ENCODE data around the gene TGM2.
"Not testable (repeated sequence)": the region's sequence is repeated elsewhere in the genome, so short reads cannot be mapped to it uniquely, and the experiment has no call there.

The TGM2 gene

DNA sequence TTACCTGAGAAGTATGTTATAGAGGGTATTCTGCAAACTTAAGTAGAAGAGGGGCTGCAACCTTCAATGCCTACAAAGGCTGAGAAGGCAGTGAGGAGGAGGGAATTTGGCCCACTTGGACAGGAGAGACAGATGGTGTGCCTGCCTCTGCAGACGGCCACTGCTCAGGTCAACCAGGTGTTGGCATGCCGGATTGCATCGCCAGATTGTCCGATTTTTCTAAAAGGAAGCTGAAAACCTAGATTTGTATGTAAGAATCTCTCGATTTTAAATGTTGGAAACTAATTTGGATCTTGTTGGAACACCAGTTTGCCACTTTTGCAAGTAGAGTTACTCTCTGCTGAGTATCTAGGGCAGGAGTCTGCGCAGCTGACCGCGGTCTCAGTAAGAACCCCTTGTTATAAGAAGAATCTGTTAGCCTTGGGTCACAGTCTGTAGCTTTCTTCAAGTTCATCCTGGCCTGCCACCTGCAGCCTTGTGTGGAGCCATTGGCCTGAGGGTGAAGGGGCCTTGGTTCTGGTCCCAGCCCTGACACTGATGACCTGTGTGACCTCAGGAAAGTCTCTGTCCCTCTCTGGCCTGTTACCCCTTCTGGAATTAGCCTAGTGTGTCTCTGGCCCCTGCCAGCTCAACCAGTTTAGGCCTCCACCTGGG is 54.4 kb downstream of the TGM2 start:
- no peaks in the 10 kb centered on the region for H3K27me3 ChIP-seq (ENCODE audit: control insufficient read depth, insufficient read depth, low read length)
- peaks cover 4% of the 10 kb centered on the region for H3K4me1 ChIP-seq (ENCODE audit: control insufficient read depth, insufficient read depth, low read length)
- H3K36me3 ChIP-seq (ENCODE audit: control insufficient read depth, insufficient read depth, low read length) = no peaks in the 10 kb centered on the region
- H3K9me3 ChIP-seq (ENCODE audit: control insufficient read depth, insufficient read depth, low read length) = no peaks in the 10 kb centered on the region
- H3K4me3 ChIP-seq (ENCODE audit: low read depth, low read length) = no peak overlapping the region
- H3K9ac ChIP-seq (ENCODE audit: low read depth, low read length) = no peak overlapping the region

DNA sequence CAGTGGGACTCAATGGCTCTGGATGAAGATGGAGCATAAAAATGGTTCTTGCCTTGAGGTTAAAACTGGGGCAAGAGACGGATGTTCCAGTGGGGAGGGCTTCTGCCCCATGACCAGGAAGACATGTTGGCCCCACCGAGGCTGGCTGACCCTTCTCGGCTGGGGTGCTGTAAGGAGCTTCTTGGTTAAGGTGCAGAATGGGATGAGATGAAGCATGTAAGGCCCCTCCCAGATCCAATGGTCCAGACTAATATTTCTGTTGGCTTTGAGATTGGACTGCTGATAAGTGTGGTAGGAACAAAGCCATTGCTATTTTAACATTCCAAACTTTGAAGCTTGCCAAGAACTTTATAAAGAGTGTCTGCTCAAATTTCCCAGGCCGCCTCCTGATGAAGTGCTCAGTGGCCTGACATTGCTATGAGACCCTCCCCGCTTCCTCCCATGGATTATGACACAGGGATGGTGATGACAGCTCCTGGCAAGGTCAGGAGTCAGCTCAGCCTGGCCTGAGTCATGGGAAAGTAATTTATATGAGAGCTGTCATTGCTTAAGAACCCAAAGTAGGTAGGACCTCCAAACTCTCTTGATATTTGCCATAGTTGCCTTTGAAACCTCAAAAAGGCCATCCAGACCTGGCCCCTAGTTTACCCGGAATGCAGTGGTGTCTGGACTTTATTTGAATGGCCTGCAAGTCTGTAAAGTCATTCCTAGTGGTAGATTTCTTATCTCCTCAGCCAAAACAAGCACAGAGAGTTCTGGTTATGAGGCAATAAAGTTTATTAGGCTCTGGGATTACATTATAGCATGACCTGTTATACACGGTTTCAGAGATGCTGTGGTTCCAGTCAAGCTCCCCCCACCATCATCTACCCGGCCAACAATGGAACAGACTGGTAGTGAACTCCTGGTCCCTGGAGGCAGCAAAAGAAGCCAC is 55.2 kb downstream of the TGM2 start:
- Histone ChIP-seq H3K9ac (ENCODE audit: low read depth, low read length) (no peak overlapping the region), H3K9me3 (ENCODE audit: control insufficient read depth, insufficient read depth, low read length) (no peaks in the 10 kb centered on the region), H3K36me3 (ENCODE audit: control insufficient read depth, insufficient read depth, low read length) (no peaks in the 10 kb centered on the region), H3K4me3 (ENCODE audit: low read depth, low read length) (no peak overlapping the region), H3K27me3 (ENCODE audit: control insufficient read depth, insufficient read depth, low read length) (no peaks in the 10 kb centered on the region), H3K4me1 (ENCODE audit: control insufficient read depth, insufficient read depth, low read length) (peaks cover 4% of the 10 kb centered on the region)

DNA sequence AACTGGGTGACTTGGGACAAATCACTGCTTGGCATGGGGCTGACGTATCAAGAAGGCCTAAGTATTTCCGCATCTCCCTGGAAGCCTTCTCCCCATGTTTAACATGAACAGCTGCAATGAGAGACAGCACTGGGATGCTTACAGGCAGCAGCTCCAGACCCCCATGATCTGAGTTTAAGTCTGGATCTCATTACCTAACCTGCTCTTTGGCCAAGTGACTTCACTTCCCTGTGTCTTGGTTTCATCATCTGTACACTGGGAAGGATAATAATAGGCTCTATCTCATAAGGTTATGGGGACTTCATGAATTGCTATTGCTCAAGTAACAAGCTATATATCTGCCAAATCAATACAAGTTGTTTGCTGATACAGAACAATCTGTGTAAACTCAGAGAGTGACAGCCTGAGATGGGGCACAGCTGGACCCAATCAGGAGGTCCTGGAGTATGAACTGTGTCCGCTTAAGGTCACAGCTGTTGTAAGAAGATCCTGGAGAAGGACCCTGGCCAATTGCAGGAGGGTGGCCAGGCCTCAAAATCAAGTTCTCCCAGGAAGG is 56.0 kb downstream of the TGM2 start:
- Histone ChIP-seq H3K9me3 (ENCODE audit: control insufficient read depth, insufficient read depth, low read length) (no peaks in the 10 kb centered on the region), H3K27me3 (ENCODE audit: control insufficient read depth, insufficient read depth, low read length) (no peaks in the 10 kb centered on the region), H3K4me3 (ENCODE audit: low read depth, low read length) (no peak overlapping the region), H3K36me3 (ENCODE audit: control insufficient read depth, insufficient read depth, low read length) (no peaks in the 10 kb centered on the region), H3K9ac (ENCODE audit: low read depth, low read length) (no peak overlapping the region), H3K4me1 (ENCODE audit: control insufficient read depth, insufficient read depth, low read length) (peaks cover 4% of the 10 kb centered on the region)

DNA sequence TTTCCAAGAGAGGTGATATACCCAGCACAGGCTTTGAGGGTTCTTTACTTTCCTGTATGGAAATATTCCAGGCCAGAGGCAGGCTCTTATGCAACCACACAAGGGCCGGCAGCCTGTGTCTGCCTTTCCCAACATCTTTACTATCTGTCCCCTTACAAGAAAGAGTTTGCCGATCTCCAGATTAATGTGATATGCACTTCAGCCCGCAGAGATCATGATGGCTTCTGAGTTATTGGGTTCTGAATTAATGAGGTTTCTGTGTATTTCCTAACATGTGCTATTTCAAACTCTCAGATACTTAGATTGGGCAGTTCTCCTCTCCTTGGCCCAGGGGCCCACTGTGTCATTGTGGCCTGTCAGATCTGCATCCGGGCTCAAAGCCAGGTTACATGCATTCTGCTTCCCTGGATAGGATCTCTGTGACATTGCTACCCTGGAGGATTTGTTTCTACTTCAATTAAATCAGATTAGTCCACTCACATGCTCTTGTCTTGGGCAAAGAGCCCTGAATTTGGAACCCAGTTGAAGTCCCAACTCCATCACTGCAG is 56.6 kb downstream of the TGM2 start:
- Histone ChIP-seq H3K9me3 (ENCODE audit: control insufficient read depth, insufficient read depth, low read length) (no peaks in the 10 kb centered on the region), H3K4me1 (ENCODE audit: control insufficient read depth, insufficient read depth, low read length) (peaks cover 2% of the 10 kb centered on the region), H3K27me3 (ENCODE audit: control insufficient read depth, insufficient read depth, low read length) (no peaks in the 10 kb centered on the region), H3K4me3 (ENCODE audit: low read depth, low read length) (no peak overlapping the region), H3K9ac (ENCODE audit: low read depth, low read length) (no peak overlapping the region), H3K36me3 (ENCODE audit: control insufficient read depth, insufficient read depth, low read length) (no peaks in the 10 kb centered on the region)

DNA sequence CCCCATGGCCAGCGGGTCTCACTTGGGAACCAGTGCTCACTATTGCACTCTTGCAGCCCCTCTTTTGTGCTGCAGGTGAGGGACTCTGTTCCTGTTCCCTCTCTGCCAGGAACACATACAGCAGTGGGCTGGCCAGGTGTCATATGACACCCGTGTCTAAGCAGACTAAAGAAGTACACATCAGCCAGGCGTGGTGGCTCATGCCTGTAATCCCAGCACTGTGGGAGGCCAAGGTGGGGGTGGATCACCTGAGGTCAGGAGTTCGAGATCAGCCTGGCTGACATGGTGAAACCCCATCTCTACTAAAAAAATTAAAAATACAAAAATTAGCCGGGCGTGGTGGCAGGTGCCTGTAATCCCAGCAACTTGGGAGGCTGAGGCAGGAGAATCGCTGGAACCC is 57.2 kb downstream of the TGM2 start:
- H3K9ac ChIP-seq (ENCODE audit: low read depth, low read length); H3K27me3 ChIP-seq (ENCODE audit: control insufficient read depth, insufficient read depth, low read length); H3K36me3 ChIP-seq (ENCODE audit: control insufficient read depth, insufficient read depth, low read length); H3K4me3 ChIP-seq (ENCODE audit: low read depth, low read length); H3K4me1 ChIP-seq (ENCODE audit: control insufficient read depth, insufficient read depth, low read length); H3K9me3 ChIP-seq (ENCODE audit: control insufficient read depth, insufficient read depth, low read length): not testable (repeated sequence)

DNA sequence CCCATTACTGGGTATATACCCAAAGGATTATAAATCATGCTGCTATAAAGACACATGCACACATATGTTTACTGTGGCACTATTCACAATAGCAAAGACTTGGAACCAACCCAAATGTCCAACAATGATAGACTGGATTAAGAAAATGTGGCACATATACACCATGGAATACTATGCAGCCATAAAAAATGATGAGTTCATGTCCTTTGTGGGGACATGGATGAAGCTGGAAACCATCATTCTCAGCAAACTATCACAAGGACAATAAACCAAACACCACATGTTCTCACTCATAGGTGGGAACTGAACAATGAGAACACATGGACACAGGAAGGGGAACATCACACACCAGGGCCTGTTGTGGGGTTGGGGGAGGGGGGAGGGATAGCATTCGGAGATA is 57.7 kb downstream of the TGM2 start:
- not testable (repeated sequence) for H3K36me3 ChIP-seq (ENCODE audit: control insufficient read depth, insufficient read depth, low read length); H3K4me1 ChIP-seq (ENCODE audit: control insufficient read depth, insufficient read depth, low read length); H3K4me3 ChIP-seq (ENCODE audit: low read depth, low read length); H3K9ac ChIP-seq (ENCODE audit: low read depth, low read length); H3K9me3 ChIP-seq (ENCODE audit: control insufficient read depth, insufficient read depth, low read length); H3K27me3 ChIP-seq (ENCODE audit: control insufficient read depth, insufficient read depth, low read length)

DNA sequence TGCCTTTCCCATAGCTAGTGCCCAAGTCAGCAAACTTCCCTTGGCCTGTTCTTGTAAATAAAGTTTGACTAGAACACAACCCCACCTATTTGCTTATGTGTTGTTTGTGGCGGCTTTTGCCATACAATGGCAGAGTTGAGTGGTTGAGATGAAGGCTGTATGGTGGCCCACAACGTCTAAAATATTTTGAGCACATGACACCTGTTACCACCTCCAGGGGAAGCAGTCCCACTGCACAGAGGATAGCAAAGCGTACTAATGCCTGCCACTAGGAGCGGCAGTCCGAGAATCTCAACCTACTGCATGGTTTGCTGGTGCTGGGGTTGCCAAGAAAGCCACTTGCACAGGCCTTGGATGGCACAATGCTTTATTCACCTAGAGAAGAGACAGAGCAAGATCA is 58.6 kb downstream of the TGM2 start:
- H3K9ac ChIP-seq (ENCODE audit: low read depth, low read length) = no peak overlapping the region
- no peaks in the 10 kb centered on the region for H3K9me3 ChIP-seq (ENCODE audit: control insufficient read depth, insufficient read depth, low read length)
- H3K4me1 ChIP-seq (ENCODE audit: control insufficient read depth, insufficient read depth, low read length) = no peaks in the 10 kb centered on the region
- no peaks in the 10 kb centered on the region for H3K27me3 ChIP-seq (ENCODE audit: control insufficient read depth, insufficient read depth, low read length)
- no peaks in the 10 kb centered on the region for H3K36me3 ChIP-seq (ENCODE audit: control insufficient read depth, insufficient read depth, low read length)
- no peak overlapping the region for H3K4me3 ChIP-seq (ENCODE audit: low read depth, low read length)

DNA sequence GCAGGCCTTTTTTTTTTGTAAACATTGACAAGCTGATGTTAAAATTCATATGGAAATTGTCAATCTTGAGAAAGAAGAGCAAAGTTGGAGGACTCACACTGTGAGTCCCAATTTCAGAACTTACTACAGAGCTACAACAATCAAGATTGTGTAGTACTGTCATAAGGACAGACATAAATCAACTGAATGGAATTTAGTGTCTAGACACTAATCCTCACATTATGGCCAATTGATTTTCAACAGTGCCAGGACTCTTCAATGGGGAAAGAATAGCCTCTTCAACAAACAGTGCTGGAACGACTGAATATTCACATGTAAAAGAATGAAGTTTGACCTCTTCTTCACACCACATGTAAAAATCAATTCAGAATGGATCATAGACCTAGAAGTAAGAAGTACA is 60.8 kb downstream of the TGM2 start:
- Histone ChIP-seq H3K4me1 (ENCODE audit: control insufficient read depth, insufficient read depth, low read length) (no peaks in the 10 kb centered on the region), H3K36me3 (ENCODE audit: control insufficient read depth, insufficient read depth, low read length) (no peaks in the 10 kb centered on the region), H3K9ac (ENCODE audit: low read depth, low read length) (no peak overlapping the region), H3K27me3 (ENCODE audit: control insufficient read depth, insufficient read depth, low read length) (no peaks in the 10 kb centered on the region), H3K4me3 (ENCODE audit: low read depth, low read length) (no peak overlapping the region), H3K9me3 (ENCODE audit: control insufficient read depth, insufficient read depth, low read length) (no peaks in the 10 kb centered on the region)

DNA sequence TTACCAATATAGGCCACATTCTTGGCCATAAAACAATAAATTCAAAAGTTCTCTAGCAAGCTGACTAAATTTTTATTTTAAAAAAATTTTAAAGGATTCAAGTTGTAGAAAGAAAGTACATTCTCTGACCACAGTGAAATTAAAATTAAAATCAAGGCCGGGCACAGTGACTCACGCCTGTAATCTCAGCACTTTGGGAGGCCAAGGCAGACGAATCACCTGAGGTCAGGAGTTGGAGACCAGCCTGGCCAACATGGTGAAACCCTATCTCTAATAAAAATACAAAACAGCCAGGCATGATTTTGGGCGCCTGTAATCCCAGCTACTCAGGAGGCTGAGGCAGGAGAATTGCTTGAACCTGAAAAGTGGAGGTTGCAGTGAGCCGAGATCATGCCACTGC is 62.9 kb downstream of the TGM2 start:
- H3K9ac ChIP-seq (ENCODE audit: low read depth, low read length); H3K27me3 ChIP-seq (ENCODE audit: control insufficient read depth, insufficient read depth, low read length); H3K4me1 ChIP-seq (ENCODE audit: control insufficient read depth, insufficient read depth, low read length); H3K4me3 ChIP-seq (ENCODE audit: low read depth, low read length); H3K9me3 ChIP-seq (ENCODE audit: control insufficient read depth, insufficient read depth, low read length); H3K36me3 ChIP-seq (ENCODE audit: control insufficient read depth, insufficient read depth, low read length): not testable (repeated sequence)

DNA sequence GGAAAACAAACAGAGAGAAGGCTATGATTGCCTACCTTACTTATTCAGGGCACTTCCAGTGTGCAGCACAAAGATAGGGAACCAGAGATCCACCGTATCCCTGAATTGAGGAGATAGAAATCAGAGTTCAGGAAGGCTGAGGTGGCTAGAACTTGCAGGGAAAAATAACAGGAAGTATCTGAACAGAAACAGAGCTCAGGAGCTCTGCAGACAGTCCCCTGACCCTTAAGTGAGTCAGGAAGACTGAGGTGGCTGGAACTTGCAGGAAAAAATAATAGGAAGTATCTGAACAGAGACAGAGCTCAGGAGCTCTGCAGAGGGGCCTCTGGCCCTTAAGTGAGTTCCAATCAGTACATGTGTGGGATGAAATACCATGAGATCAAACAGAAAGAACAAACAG is 66.1 kb downstream of the TGM2 start:
- no peaks in the 10 kb centered on the region for H3K9me3 ChIP-seq (ENCODE audit: control insufficient read depth, insufficient read depth, low read length)
- H3K4me3 ChIP-seq (ENCODE audit: low read depth, low read length) = no peak overlapping the region
- H3K36me3 ChIP-seq (ENCODE audit: control insufficient read depth, insufficient read depth, low read length) = no peaks in the 10 kb centered on the region
- H3K27me3 ChIP-seq (ENCODE audit: control insufficient read depth, insufficient read depth, low read length) = no peaks in the 10 kb centered on the region
- no peaks in the 10 kb centered on the region for H3K4me1 ChIP-seq (ENCODE audit: control insufficient read depth, insufficient read depth, low read length)
- no peak overlapping the region for H3K9ac ChIP-seq (ENCODE audit: low read depth, low read length)

DNA sequence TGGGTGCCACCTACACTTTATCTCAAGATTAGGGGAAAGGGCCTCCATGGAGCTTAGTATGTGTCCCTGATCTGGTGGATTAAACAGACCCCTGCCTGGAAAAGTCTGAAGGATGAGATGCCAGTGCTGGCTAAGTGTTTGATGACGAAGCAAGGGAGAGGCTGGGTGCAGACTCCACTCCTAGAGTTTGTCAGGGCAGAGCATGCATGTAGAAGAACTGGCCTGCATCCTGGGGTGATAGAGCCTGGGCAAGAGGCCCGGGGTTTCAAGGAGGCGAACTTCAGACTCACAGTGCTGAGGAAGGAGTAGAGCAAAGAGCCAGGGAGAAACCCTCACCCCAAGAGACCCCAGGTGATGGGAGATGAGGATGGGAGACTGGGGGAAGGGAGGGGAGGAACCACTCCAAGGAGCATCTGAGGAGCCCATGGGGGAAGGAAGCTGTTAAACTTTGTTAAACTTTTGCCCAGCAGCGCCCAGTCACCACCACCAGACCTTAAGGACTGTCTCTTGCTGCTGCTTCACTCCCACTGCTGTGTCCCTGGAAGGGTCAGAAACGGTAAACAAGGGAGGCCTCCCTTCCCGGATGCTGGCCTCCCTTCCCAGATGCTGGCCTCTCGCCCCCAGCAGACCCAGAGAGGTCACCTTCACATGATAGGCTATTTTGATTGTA is 69.9 kb downstream of the TGM2 start:
- no peak overlapping the region for H3K9ac ChIP-seq (ENCODE audit: low read depth, low read length)
- no peaks in the 10 kb centered on the region for H3K27me3 ChIP-seq (ENCODE audit: control insufficient read depth, insufficient read depth, low read length)
- H3K4me1 ChIP-seq (ENCODE audit: control insufficient read depth, insufficient read depth, low read length) = no peaks in the 10 kb centered on the region
- H3K36me3 ChIP-seq (ENCODE audit: control insufficient read depth, insufficient read depth, low read length) = peaks cover 12% of the 10 kb centered on the region
- H3K4me3 ChIP-seq (ENCODE audit: low read depth, low read length) = no peak overlapping the region
- H3K9me3 ChIP-seq (ENCODE audit: control insufficient read depth, insufficient read depth, low read length) = no peaks in the 10 kb centered on the region
